ENCODE data around the gene RSRC1. TPM values are rescaled to one million over a fixed set of nuclear protein-coding genes. Genes with fewer than 3 reads are reported as not detected.

RSRC1 gene
- total RNA-seq, 1 experiment from 2014 or later = 49.4 TPM

- Histone ChIP-seq H3K4me3 (ENCODE audit: low read depth in 2 of 2, low read length in 2 of 2) (no peak overlapping the region), H3K27ac (ENCODE audit: low read length) (no peak overlapping the region), H3K36me3 (ENCODE audit: control insufficient read depth, insufficient read depth, low read length) (no peaks in the 10 kb centered on the region), H3K4me1 (ENCODE audit: control insufficient read depth, insufficient read depth, low read length) (no peaks in the 10 kb centered on the region), H3K27me3 (ENCODE audit: control insufficient read depth, insufficient read depth, low read length) (no peaks in the 10 kb centered on the region), H3K9me3 (ENCODE audit: control insufficient read depth, insufficient read depth, low read depth, low read length) (no peaks in the 10 kb centered on the region)
- BruUV-seq (replicated peaks) = no TSS peak
- intact Hi-C loops (cut with micrococcal nuclease; ENCODE audit: unreplicated experiment) = no loop called here
- DNase-seq (ENCODE audit: low read depth, low spot score) = no peak
- in situ Hi-C loops (cut with HindIII; ENCODE audit: low pct_unique_long_range_greater_than_20kb, low sequenced_read_pairs) = no loop called here
- POLR2A ChIA-PET = no interaction called here
- CTCF ChIA-PET = no interaction called here
- TF ChIP-seq TCF7L2 (IDR thresholded peaks at IDR 0.05; ENCODE audit: low read depth, low read length) = no peak
- no peak for TF ChIP-seq CTCF (IDR thresholded peaks at IDR 0.05)
- TF ChIP-seq REST (IDR thresholded peaks at IDR 0.05; ENCODE audit: insufficient read depth in 1 of 2, low read depth in 2 of 2, low read length in 1 of 2) = no peak
- no peak for TF ChIP-seq POLR2AphosphoS5 (IDR thresholded peaks at IDR 0.05; ENCODE audit: low read depth, low read length)
- no peak for TF ChIP-seq SIN3A (IDR thresholded peaks at IDR 0.05; ENCODE audit: borderline replicate concordance, insufficient read depth, low read depth, low read length)
- ATAC-seq = no peak
Observed at GRCh38 chr3:158360756-158361448, 251.0 kb downstream of the RSRC1 start.

DNA sequence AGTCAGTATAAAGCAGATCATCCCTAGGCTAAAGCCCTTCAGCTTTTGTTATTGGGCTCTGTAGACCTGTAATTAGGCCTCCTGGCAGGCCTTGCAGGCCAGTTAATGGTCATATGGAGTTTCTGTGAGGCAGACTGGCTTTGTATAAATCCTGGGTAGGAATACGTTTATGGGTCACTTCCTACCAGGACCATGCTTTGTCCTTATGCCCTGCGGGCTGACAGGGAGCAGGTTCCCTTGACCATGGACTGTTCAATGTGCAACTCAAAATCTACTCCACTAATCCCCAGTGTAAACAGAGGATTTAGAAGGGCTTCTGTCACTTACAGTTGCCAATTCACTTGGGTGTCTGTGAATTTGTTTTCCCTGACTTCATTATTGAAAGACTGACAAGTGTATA lies 258.4 kb downstream of the RSRC1 start:
- H3K4me1 ChIP-seq (ENCODE audit: control insufficient read depth, insufficient read depth, low read length) = no peaks in the 10 kb centered on the region
- ATAC-seq (no peak), DNase-seq (ENCODE audit: low read depth, low spot score) (no peak)
- H3K4me3 ChIP-seq (ENCODE audit: low read depth in 2 of 2, low read length in 2 of 2) = no peak overlapping the region
- no peaks in the 10 kb centered on the region for H3K36me3 ChIP-seq (ENCODE audit: control insufficient read depth, insufficient read depth, low read length)
- H3K27ac ChIP-seq (ENCODE audit: low read length) = no peak overlapping the region
- ChIA-PET CTCF (no interaction called here), POLR2A (no interaction called here)
- in situ Hi-C loops (cut with HindIII; ENCODE audit: low pct_unique_long_range_greater_than_20kb, low sequenced_read_pairs) (no loop called here), intact Hi-C loops (cut with micrococcal nuclease; ENCODE audit: unreplicated experiment) (no loop called here)
- TF ChIP-seq TCF7L2 (IDR thresholded peaks at IDR 0.05; ENCODE audit: low read depth, low read length) = no peak
- no peak for TF ChIP-seq POLR2AphosphoS5 (IDR thresholded peaks at IDR 0.05; ENCODE audit: low read depth, low read length)
- no peak for TF ChIP-seq CTCF (IDR thresholded peaks at IDR 0.05)
- no peaks in the 10 kb centered on the region for H3K9me3 ChIP-seq (ENCODE audit: control insufficient read depth, insufficient read depth, low read depth, low read length)
- no peaks in the 10 kb centered on the region for H3K27me3 ChIP-seq (ENCODE audit: control insufficient read depth, insufficient read depth, low read length)
- no TSS peak for BruUV-seq (replicated peaks)
